BLaER1 treated with 17β-estradiol and CSF1 and Interleukin-3, amounts not matched to agents 10 nM and 100 nM (cell line): Measurements from ENCODE around the gene CRTC1.
A peak's percentile ranks its signal among the peaks of the same experiment; 100 is the strongest.

ENCODE experiments used
- H3K27ac ChIP-seq, 11 experiments: shearing (Covaris generic); formaldehyde crosslinking; 2 replicates each; pipeline ENCODE4 v1.8.1; 2022
- H3K27me3 ChIP-seq, 11 experiments: shearing (Covaris generic); formaldehyde crosslinking; 2 replicates each; pipeline ENCODE4 v1.8.1; 2022
- H3K36me3 ChIP-seq, 11 experiments: shearing (Covaris generic); formaldehyde crosslinking; 2 replicates each; pipeline ENCODE4 v1.8.1; 2022
- H3K4me1 ChIP-seq, 10 experiments: shearing (Covaris generic); formaldehyde crosslinking; 2 replicates each; pipeline ENCODE4 v1.8.1; 2022
- H3K4me2 ChIP-seq, 11 experiments: shearing (Covaris generic); formaldehyde crosslinking; 2 replicates each; pipeline ENCODE4 v1.8.1; 2022
- H3K4me3 ChIP-seq, 10 experiments: shearing (Covaris generic); formaldehyde crosslinking; 2 replicates each; pipeline ENCODE4 v1.8.1; 2022
- H3K9ac ChIP-seq, 11 experiments: shearing (Covaris generic); formaldehyde crosslinking; 2 replicates each; pipeline ENCODE4 v1.8.1; 2022
- H3K9me3 ChIP-seq, 11 experiments: shearing (Covaris generic); formaldehyde crosslinking; replicated peaks in 1 of 11; 2 replicates each; pipeline ENCODE4 v1.8.1; 2022
- H4K20me1 ChIP-seq, 11 experiments: shearing (Covaris generic); formaldehyde crosslinking; 2 replicates each; pipeline ENCODE4 v1.8.1; 2022
- Cebpa-rat ChIP-seq, 11 experiments: shearing (Covaris generic); IDR thresholded peaks; 2 replicates each; pipeline ENCODE4 v1.8.1; 2022

The CRTC1 gene

GRCh38 chr19:18790566-18791314 lies 107.3 kb downstream of the CRTC1 start, which contains the start of gene COMP:
Gene COMP (minus strand): TSS chr19:18791305. CDS start chr19:18791269, 36 bp downstream.
- TF ChIP-seq Cebpa-rat (IDR thresholded peaks at IDR 0.05) = no peak
- H3K36me3 ChIP-seq = no peaks in the 10 kb centered on the region
- peaks cover 19 to 34% (median 28%) of the 10 kb centered on the region in 10 experiments for H3K4me1 ChIP-seq
- H3K4me3 ChIP-seq = peak within 1 kb of the TSS in 8 of 10 experiments; percentile 7 to 67 (median 44); a peak in 12 of 20 replicates
- peaks cover 0 to 74% (median 35%) of the 10 kb centered on the region in 11 experiments; a peak in 19 of 22 replicates for H4K20me1 ChIP-seq
- H3K27ac ChIP-seq = no peak within 1 kb of the TSS
- no peak within 1 kb of the TSS for H3K9ac ChIP-seq
- H3K4me2 ChIP-seq = peak within 1 kb of the TSS; percentile 64 to 93 (median 86); a peak in 19 of 22 replicates
- peaks cover 99 to 100% (median 100%) of the 10 kb centered on the region in 11 experiments for H3K27me3 ChIP-seq
- peaks cover 0 to 13% (median 3%) of the 10 kb centered on the region in 11 experiments; a peak in 7 of 22 replicates for H3K9me3 ChIP-seq

DNA sequence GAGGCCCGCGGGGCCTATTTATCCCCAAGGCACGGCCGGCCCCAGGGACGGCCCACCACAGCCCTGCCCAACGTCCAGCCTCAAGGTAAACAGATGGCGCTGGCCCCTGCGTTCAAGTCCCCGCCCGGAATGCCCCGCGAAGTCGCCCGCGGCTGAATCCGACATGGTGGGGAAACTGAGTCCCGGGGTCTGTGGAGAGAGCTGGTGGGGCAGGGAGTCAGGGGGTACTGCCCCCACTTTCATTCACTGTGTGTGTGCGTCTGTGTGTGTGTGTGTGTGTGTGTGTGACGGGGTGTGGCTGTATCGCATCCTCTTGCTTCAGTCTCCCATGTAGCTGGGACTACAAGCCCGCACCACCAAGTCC lies 107.8 kb downstream of the CRTC1 start:
- peaks cover 99 to 100% (median 100%) of the 10 kb centered on the region in 11 experiments for H3K27me3 ChIP-seq
- no peak for TF ChIP-seq Cebpa-rat (IDR thresholded peaks at IDR 0.05)
- peak overlapping the region in 4 of 11 experiments; percentile 80 to 91 (median 86); a peak in 2 of 22 replicates for H3K4me2 ChIP-seq
- no peak overlapping the region for H3K9ac ChIP-seq
- H4K20me1 ChIP-seq = peaks cover 0 to 73% (median 35%) of the 10 kb centered on the region in 11 experiments; a peak in 19 of 22 replicates
- H3K4me1 ChIP-seq = peaks cover 20 to 35% (median 29%) of the 10 kb centered on the region in 10 experiments
- 0 out of 20 replicates have a peak overlapping the region, but pooled peaks of 1 of the 10 experiments have one; percentile 53 for H3K4me3 ChIP-seq
- peaks cover 0 to 13% (median 3%) of the 10 kb centered on the region in 11 experiments; a peak in 7 of 22 replicates for H3K9me3 ChIP-seq
- no peaks in the 10 kb centered on the region for H3K36me3 ChIP-seq
- H3K27ac ChIP-seq = no peak overlapping the region

DNA sequence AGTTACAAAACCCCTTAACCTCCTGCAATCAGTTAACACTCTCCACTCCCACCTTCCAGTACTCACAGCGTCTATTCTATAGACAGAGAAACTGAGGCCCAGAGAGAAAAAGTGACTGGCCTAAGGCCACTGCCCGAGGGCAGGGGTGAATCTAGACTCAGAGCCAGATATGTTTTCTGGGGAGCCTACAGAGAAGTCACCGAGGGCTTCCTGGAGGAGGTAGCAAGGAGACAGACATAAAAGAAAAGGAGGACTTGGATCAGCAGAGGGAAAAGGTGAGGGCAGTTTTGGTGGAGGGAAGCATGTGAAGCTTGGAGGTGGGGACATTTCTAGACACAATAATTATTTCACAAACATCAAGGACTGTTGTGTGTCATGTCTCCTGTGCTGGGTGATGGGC lies 109.2 kb downstream of the CRTC1 start:
- H3K4me3 ChIP-seq = no peak overlapping the region
- no peak overlapping the region for H3K27ac ChIP-seq
- H4K20me1 ChIP-seq = peaks cover 0 to 70% (median 35%) of the 10 kb centered on the region in 11 experiments; a peak in 19 of 22 replicates
- no peaks in the 10 kb centered on the region for H3K36me3 ChIP-seq
- H3K4me1 ChIP-seq = peaks cover 23 to 39% (median 29%) of the 10 kb centered on the region in 10 experiments
- no peak for TF ChIP-seq Cebpa-rat (IDR thresholded peaks at IDR 0.05)
- H3K27me3 ChIP-seq = peaks cover 94 to 100% (median 100%) of the 10 kb centered on the region in 11 experiments
- no peak overlapping the region for H3K4me2 ChIP-seq
- H3K9me3 ChIP-seq = peaks cover 0 to 3% (median under 1%) of the 10 kb centered on the region in 11 experiments; a peak in 6 of 22 replicates
- no peak overlapping the region for H3K9ac ChIP-seq

GRCh38 chr19:18793144-18794028 lies 109.9 kb downstream of the CRTC1 start:
- Histone ChIP-seq H4K20me1 (peaks cover 0 to 65% (median 34%) of the 10 kb centered on the region in 11 experiments; a peak in 19 of 22 replicates), H3K27me3 (peaks cover 94 to 100% (median 100%) of the 10 kb centered on the region in 11 experiments), H3K9me3 (no peaks in the 10 kb centered on the region), H3K4me3 (no peak overlapping the region), H3K27ac (no peak overlapping the region), H3K36me3 (no peaks in the 10 kb centered on the region), H3K4me2 (no peak overlapping the region), H3K9ac (no peak overlapping the region), H3K4me1 (peaks cover 23 to 34% (median 28%) of the 10 kb centered on the region in 10 experiments)
- TF ChIP-seq Cebpa-rat (IDR thresholded peaks at IDR 0.05) = no peak

DNA sequence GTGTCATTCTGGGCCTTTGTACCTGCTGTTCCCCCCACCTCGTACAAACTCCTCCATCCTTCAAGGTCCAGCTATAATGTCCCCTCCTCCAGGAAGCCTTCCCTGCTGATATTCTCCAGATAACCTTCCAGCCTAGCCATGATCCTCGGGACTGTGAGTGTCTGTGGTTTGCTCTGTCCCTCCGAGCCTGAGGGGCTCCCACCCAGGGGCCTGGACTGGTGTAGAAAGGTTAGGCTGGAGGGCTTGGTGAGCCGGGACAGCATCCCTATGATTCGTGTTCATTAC lies 110.5 kb downstream of the CRTC1 start:
- H3K36me3 ChIP-seq = no peaks in the 10 kb centered on the region
- no peak overlapping the region for H3K27ac ChIP-seq
- H3K4me1 ChIP-seq = peaks cover 17 to 28% (median 22%) of the 10 kb centered on the region in 10 experiments
- no peaks in the 10 kb centered on the region for H3K9me3 ChIP-seq
- H3K9ac ChIP-seq = no peak overlapping the region
- peaks cover 94 to 100% (median 100%) of the 10 kb centered on the region in 11 experiments for H3K27me3 ChIP-seq
- peaks cover 0 to 59% (median 29%) of the 10 kb centered on the region in 11 experiments; a peak in 19 of 22 replicates for H4K20me1 ChIP-seq
- H3K4me2 ChIP-seq = no peak overlapping the region
- H3K4me3 ChIP-seq = no peak overlapping the region
- TF ChIP-seq Cebpa-rat (IDR thresholded peaks at IDR 0.05) = no peak

GRCh38 chr19:18794692-18795091 lies 111.2 kb downstream of the CRTC1 start:
- H3K4me2 ChIP-seq = no peak overlapping the region
- TF ChIP-seq Cebpa-rat (IDR thresholded peaks at IDR 0.05) = no peak
- H3K4me3 ChIP-seq = no peak overlapping the region
- no peak overlapping the region for H3K9ac ChIP-seq
- H3K9me3 ChIP-seq = no peaks in the 10 kb centered on the region
- no peaks in the 10 kb centered on the region for H3K36me3 ChIP-seq
- peaks cover 0 to 52% (median 22%) of the 10 kb centered on the region in 11 experiments; a peak in 19 of 22 replicates for H4K20me1 ChIP-seq
- H3K4me1 ChIP-seq = peaks cover 10 to 21% (median 15%) of the 10 kb centered on the region in 10 experiments
- peaks cover 89 to 100% (median 96%) of the 10 kb centered on the region in 11 experiments for H3K27me3 ChIP-seq
- H3K27ac ChIP-seq = no peak overlapping the region

- Histone ChIP-seq H4K20me1 (peaks cover 0 to 45% (median 16%) of the 10 kb centered on the region in 11 experiments; a peak in 19 of 22 replicates), H3K4me2 (peak overlapping the region in 5 of 11 experiments; percentile 6 to 50 (median 33); a peak in 6 of 22 replicates), H3K36me3 (no peaks in the 10 kb centered on the region), H3K4me3 (no peak overlapping the region), H3K4me1 (peaks cover 4 to 14% (median 9%) of the 10 kb centered on the region in 10 experiments; a peak in 16 of 20 replicates), H3K9me3 (no peaks in the 10 kb centered on the region), H3K27ac (no peak overlapping the region), H3K27me3 (peaks cover 84 to 99% (median 93%) of the 10 kb centered on the region in 11 experiments), H3K9ac (no peak overlapping the region)
- no peak for TF ChIP-seq Cebpa-rat (IDR thresholded peaks at IDR 0.05)
Measured at GRCh38 chr19:18795540-18795939, 112.1 kb downstream of the CRTC1 start.

DNA sequence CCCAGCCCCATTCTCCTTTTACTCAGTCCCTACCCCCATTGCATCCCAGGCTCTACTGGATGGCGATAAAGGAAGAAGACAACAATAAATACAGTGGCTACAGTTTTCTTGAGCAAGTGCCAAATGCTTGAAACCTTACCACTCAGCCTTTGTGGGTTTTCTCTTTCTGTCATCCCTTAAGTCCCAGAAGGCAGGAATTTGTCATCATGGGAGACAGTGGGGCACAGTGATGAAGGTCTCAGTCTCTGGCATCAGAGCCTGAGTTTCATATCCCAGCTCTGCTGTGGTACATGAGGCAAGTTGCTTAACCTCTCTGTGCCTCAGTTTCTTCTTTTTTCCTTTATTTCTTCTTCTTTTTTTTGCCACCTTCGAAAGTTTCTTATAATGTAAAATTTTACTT lies 112.8 kb downstream of the CRTC1 start:
- Histone ChIP-seq H4K20me1 (peaks cover 0 to 43% (median 10%) of the 10 kb centered on the region in 11 experiments; a peak in 15 of 22 replicates), H3K4me2 (peak overlapping the region in 1 of 11 experiments; percentile 50; a peak in 2 of 22 replicates), H3K27me3 (peaks cover 77 to 99% (median 89%) of the 10 kb centered on the region in 11 experiments), H3K4me1 (peaks cover 0 to 10% (median 7%) of the 10 kb centered on the region in 10 experiments; a peak in 9 of 20 replicates), H3K36me3 (no peaks in the 10 kb centered on the region), H3K27ac (no peak overlapping the region), H3K9me3 (no peaks in the 10 kb centered on the region), H3K4me3 (no peak overlapping the region), H3K9ac (no peak overlapping the region)
- no peak for TF ChIP-seq Cebpa-rat (IDR thresholded peaks at IDR 0.05)
